ENCODE measurements around the gene RGS9BP. TPM values are rescaled to one million over a fixed set of nuclear protein-coding genes. Genes with fewer than 3 reads are reported as not detected.
A peak's percentile ranks its signal among the peaks of the same experiment; 100 is the strongest.
"Not testable (repeated sequence)": the region's sequence is repeated elsewhere in the genome, so short reads cannot be mapped to it uniquely, and the experiment has no call there.

Gene RGS9BP
- total RNA-seq, 2 donors from 2014 or later = not detected

DNA sequence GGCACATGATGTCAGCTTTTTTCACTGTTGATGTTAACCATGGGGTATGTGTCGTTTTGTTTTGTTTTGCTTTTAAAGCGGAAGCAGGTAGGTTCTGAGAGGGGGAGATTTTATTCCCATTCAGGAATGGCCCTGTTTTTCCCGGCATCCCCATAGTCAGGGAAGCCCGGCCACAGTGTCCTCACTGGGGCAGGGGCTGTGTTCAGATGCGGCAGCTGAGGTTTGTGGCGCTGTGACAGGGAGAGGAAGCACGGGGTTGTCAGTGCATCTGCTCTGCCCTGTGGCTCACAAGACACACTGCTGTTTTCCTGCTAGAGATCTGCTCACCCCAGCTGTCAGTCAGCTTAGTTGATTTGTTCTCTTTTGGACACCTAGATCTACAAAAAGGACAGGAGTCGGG is 28.3 kb upstream of the RGS9BP start:
- 92 to 97% methylated on average over 8 of the region's 8 CpGs for WGBS, 2 donors
- H3K36me3 ChIP-seq (replicated peaks in 1 of 2; ENCODE audit: insufficient read depth in 1 of 2, low read depth in 2 of 2) = peaks cover 0 to 9% of the 10 kb centered on the region in 2 donors
- H3K9me3 ChIP-seq = no peaks in the 10 kb centered on the region
- peaks cover 7% of the 10 kb centered on the region for H3K4me1 ChIP-seq
- DNase-seq = no peak
- intact Hi-C loops (cut with DNase I) = no loop called here
- H3K27me3 ChIP-seq = no peaks in the 10 kb centered on the region
- no peak overlapping the region for H3K4me3 ChIP-seq
- no peak overlapping the region for H3K27ac ChIP-seq
- TF ChIP-seq POLR2A (IDR thresholded peaks at IDR 0.05) = no peak
- TF ChIP-seq, protein P1, sequence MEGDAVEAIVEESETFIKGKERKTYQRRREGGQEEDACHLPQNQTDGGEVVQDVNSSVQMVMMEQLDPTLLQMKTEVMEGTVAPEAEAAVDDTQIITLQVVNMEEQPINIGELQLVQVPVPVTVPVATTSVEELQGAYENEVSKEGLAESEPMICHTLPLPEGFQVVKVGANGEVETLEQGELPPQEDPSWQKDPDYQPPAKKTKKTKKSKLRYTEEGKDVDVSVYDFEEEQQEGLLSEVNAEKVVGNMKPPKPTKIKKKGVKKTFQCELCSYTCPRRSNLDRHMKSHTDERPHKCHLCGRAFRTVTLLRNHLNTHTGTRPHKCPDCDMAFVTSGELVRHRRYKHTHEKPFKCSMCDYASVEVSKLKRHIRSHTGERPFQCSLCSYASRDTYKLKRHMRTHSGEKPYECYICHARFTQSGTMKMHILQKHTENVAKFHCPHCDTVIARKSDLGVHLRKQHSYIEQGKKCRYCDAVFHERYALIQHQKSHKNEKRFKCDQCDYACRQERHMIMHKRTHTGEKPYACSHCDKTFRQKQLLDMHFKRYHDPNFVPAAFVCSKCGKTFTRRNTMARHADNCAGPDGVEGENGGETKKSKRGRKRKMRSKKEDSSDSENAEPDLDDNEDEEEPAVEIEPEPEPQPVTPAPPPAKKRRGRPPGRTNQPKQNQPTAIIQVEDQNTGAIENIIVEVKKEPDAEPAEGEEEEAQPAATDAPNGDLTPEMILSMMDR (IDR thresholded peaks at IDR 0.05) = no peak
- no peak for ATAC-seq

DNA sequence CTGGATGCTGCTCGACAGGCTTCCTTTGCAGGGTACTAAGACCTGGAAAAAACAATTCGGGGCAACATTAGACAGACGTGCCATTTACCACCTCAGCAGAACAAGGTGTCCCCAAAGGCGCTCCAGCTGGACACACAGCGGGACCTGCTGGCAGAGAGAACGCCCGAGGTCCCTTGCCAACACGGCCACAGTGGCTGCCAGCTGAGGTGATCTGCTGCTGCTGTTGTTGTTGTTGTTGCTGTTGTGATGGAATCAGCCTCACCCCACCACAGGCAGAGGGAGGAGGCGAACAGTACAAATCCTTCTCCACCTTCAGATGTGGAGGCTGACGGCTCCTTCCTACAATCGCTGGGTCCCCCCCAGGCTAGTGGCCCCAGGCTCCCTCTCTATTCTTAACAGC is 25.9 kb upstream of the RGS9BP start:
- Histone ChIP-seq H3K27me3 (no peaks in the 10 kb centered on the region), H3K9me3 (no peaks in the 10 kb centered on the region), H3K27ac (no peak overlapping the region), H3K36me3 (replicated peaks in 1 of 2; ENCODE audit: insufficient read depth in 1 of 2, low read depth in 2 of 2) (peaks cover 0 to 5% of the 10 kb centered on the region in 2 donors), H3K4me1 (peaks cover 18% of the 10 kb centered on the region), H3K4me3 (no peak overlapping the region)
- no peak for TF ChIP-seq POLR2A (IDR thresholded peaks at IDR 0.05)
- TF ChIP-seq, protein P1 (IDR thresholded peaks at IDR 0.05) = no peak
- 96 to 100% methylated on average over 8 to 11 of the region's 11 CpGs for WGBS, 2 donors
- intact Hi-C loops (cut with DNase I) = no loop called here
- DNase-seq = no peak
- ATAC-seq = no peak

DNA sequence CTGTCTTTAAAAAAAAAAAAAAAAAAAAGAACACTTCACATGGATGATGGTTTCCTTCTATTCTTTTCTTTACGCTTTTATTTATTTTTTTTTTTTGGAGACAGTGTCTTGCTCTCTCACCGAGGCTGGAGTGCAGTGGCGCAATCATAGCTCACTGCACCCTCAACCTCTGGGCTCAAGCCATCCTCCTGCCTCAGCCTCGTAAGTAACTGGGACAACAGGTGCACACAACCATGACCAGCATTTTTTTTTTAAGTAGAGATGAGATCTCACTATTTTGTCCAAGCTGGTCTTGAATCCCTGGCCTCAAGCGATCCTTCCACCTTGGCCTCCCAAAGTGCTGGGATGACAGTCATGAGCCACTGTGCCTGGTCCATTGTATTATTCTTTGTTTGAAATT is 25.0 kb upstream of the RGS9BP start:
- intact Hi-C loops (cut with DNase I) = no loop called here

DNA sequence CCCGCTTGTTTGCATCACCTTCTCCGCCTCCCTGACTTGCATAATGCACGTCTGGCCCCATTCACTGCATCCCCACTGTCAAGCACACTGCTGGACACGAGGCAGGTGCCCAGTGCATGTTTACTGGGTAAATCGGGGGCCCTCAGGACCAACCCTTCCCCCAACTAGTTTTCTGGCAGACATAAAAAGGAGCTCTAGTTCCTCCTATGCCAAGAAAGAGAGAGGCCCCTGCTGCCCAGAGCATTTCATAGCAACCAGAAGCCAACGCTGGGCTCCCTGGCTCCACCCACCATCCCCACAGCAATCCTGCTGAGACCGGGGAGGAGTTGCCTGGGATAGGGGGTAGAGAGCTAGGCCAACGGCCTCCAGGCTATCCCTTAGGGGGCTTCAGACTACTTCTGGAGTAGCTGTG is 23.9 kb upstream of the RGS9BP start:
- H3K4me3 ChIP-seq = no peak overlapping the region
- H3K27ac ChIP-seq = no peak overlapping the region
- DNase-seq (no peak), ATAC-seq (no peak)
- intact Hi-C loops (cut with DNase I) = no loop called here
- no peaks in the 10 kb centered on the region for H3K27me3 ChIP-seq
- TF ChIP-seq, protein P1 (IDR thresholded peaks at IDR 0.05) = no peak
- no peak for TF ChIP-seq POLR2A (IDR thresholded peaks at IDR 0.05)
- peaks cover 18% of the 10 kb centered on the region for H3K4me1 ChIP-seq
- H3K9me3 ChIP-seq = no peaks in the 10 kb centered on the region
- WGBS, 2 donors = 67 to 90% methylated on average over 7 to 8 of the region's 8 CpGs
- peaks cover 0 to 5% of the 10 kb centered on the region in 2 donors for H3K36me3 ChIP-seq (replicated peaks in 1 of 2; ENCODE audit: insufficient read depth in 1 of 2, low read depth in 2 of 2)

More for the DNA sequence above, 25.0 kb upstream of the RGS9BP start:
- Histone ChIP-seq H3K36me3 (replicated peaks in 1 of 2; ENCODE audit: insufficient read depth in 1 of 2, low read depth in 2 of 2) (peaks cover 0 to 5% of the 10 kb centered on the region in 2 donors), H3K4me3 (no peak overlapping the region), H3K27me3 (no peaks in the 10 kb centered on the region), H3K27ac (no peak overlapping the region), H3K4me1 (peaks cover 18% of the 10 kb centered on the region), H3K9me3 (no peaks in the 10 kb centered on the region)
- TF ChIP-seq POLR2A (IDR thresholded peaks at IDR 0.05) = no peak
- TF ChIP-seq, protein P1 (IDR thresholded peaks at IDR 0.05) = no peak
- DNase-seq (no peak), ATAC-seq (no peak)
- WGBS, 2 donors = 76 to 91% methylated on average over 5 of the region's 5 CpGs

DNA sequence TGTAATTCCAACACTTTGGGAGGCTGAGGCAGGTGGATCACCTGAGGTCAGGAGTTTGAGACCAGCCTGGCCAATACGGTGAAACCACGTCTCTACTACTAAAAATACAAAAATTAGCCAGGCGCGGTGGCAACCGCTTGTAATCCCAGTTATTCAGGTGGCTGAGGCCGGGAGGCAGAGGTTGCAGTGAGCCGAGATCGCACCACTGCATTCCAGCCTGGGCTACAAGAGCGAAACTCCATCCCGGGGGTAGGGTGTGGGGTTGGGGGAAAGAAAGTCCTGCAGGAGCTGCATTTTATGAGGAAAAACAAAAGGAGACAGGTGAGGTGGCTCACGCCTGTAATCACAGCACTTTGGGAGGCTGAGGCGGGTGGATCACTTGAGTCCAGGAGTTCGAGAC is 23.3 kb upstream of the RGS9BP start:
- DNase-seq; H3K27me3 ChIP-seq; H3K9me3 ChIP-seq; H3K36me3 ChIP-seq (replicated peaks in 1 of 2; ENCODE audit: insufficient read depth in 1 of 2, low read depth in 2 of 2); intact Hi-C loops (cut with DNase I); H3K4me3 ChIP-seq; ATAC-seq: not testable (repeated sequence)
- WGBS, 2 donors = 93 to 95% methylated on average over 13 of the region's 13 CpGs
- Histone ChIP-seq H3K4me1 (peaks cover 18% of the 10 kb centered on the region), H3K27ac (peak overlapping the region in 1 of 4 donors; percentile 44)

Measured in body of pancreas (tissue), 4 donors.